Measurements from ENCODE around the gene ESD. TPM values are rescaled to one million over a fixed set of nuclear protein-coding genes. Genes with fewer than 3 reads are reported as not detected.

ESD gene
- total and polyA plus RNA-seq, 10 of the 15 experiments (the other 5 are each of a cell fraction or from before 2014, with no cell fraction given), result 105 to 387 (median 195) TPM

DNA sequence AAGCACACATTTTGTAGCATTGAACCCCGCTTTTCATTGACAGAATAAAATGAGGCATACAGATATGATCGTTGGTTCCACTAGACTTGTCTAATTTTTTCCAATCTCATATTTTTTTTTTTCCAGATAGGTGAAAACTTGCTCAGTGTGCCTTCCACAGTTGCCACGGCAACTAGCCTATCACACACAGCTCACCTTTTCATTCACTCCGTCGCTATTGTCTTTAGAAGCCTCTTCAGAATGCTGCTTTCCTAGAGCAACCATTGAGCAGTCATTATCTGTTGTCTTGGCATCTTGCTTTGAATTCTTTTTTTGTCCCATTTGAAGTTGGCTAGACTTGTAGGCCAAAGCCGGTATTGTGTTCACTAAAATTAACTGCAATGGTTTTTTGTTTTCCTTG, 37.7 kb upstream of the ESD start (continued):
- TF ChIP-seq REST (IDR thresholded peaks at IDR 0.05; ENCODE audit: low read depth, low read length), result no peak
- TF ChIP-seq IRF4 (IDR thresholded peaks at IDR 0.05; ENCODE audit: low read depth, low read length), result no peak
- no peak for TF ChIP-seq E2F4 (IDR thresholded peaks at IDR 0.05; ENCODE audit: low read depth, low read length)
- no peak for TF ChIP-seq MTA2 (IDR thresholded peaks at IDR 0.05; ENCODE audit: low read depth)
- TF ChIP-seq NFYB (IDR thresholded peaks at IDR 0.05; ENCODE audit: insufficient read depth, low read depth, low read length), result no peak
- TF ChIP-seq CREB1 (IDR thresholded peaks at IDR 0.05; ENCODE audit: low read depth), result no peak
- no peak for TF ChIP-seq MYB (IDR thresholded peaks at IDR 0.05; ENCODE audit: borderline replicate concordance, low read depth, low read length)
- no peak for TF ChIP-seq KAT2A (conservative IDR thresholded peaks at IDR 0.05; ENCODE audit: control insufficient read depth, low read depth, low read length)
